GM18519 (cell line): Measurements from ENCODE around the gene TYROBP.
"Not testable (repeated sequence)": the region's sequence is repeated elsewhere in the genome, so short reads cannot be mapped to it uniquely, and the experiment has no call there.

Source experiments
- ATAC-seq: cut with Tn5 transposase; IDR thresholded peaks from one replicate; pipeline ENCODE4 v1.9.1; 2021; ENCODE audit warnings: mild to moderate bottlenecking, moderate library complexity; ENCODE audit not compliant: unreplicated experiment, low FRiP score

Gene TYROBP

DNA sequence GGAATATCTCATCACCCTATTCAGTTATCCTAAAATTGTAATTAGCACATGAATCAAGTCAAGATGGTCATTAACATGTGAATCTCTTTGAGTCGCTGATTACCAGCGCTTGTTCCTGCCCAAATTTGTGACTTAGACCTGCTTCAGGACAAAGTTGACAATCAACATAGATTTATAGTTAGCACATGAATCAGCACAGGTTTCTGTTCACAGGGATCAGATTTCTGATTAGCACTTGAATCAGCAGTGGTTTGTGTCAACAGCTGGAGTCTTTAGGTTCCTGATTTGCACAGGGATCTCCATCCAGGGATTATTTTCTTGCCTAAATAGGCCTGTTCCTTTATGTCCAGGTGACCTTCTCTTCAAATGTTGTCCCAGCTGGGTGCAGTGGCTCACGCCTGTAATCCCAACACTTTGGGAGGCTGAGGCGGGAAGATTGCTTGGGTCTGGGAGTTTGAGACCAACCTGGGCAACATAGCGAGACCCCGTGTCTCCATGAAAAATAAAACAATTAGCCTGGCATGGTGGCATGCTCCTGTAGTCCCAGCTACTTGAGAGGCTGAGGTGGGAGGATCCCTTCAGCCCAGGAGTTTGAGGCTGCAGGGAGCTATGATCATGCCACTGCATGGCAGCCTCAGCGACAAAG is 24.3 kb upstream of the TYROBP start:
- no peak for ATAC-seq

DNA sequence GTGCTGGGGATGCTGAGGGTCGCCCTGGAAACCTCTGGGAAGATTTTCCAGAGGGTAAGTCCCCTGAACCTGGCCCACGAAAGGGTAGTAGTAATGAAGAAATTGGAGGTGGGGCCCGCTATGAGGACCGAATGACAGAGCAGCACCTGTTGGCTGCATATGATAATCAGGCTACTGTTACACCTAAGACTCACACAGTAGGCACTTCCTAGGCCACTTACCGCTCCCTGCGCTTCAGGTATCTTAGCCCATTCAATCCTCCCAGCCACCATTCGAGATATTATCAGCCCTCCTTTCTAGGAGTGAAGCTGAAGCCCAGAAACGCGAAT is 23.7 kb upstream of the TYROBP start:
- no peak for ATAC-seq

DNA sequence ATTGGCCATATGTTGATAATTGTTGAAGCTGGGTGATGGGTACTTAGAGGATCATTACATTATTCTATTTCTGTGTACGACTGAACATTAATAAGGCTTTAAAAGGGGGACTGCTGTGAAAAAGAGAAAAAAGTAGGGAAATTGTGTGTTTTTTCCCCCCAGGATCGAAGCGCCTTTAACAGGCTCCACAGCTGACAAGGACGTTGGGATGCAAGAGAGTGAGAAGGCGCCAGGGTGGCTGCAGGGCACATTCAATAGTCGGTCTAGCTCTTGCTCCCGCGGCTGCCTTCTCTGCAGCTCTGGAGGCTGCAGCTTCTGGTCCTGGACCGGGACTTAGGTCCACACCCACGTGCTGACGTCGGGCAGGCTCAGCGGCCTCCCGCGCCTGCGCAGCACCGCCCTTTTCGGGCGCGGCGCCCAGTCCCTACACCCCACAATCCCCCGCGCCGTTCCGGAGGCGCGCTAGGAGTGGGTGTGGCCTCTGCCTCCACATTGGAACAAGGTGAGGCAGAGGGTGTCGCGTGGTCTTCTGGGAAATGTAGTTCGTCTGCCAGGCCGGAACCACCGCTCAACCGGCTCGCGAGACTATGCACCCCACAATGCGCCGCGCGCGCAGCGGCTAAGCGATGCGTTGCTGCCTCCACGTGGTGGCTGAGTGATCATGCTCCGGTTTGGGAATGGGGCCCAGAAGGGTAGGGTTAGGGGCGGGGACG is 23.2 kb upstream of the TYROBP start:
- ATAC-seq: peak; percentile 92

DNA sequence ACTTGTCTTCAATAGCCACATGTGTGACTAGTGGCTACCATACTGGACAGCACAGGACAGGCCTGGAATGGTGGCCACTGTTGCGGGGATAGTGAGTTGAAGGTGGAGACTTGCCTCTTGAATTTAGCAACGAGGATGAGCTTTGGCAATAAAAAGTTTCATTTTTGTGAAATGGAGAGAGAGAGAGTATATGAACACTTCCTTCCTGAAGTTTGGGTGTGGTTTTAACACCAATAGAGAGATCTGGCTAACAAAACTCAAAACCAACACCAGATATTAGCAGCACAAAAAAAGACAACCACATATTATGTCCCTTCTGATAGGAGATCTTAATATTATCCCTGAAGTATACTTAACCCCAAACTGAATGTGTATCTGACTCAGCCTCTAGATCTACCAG is 21.8 kb upstream of the TYROBP start:
- no peak for ATAC-seq

DNA sequence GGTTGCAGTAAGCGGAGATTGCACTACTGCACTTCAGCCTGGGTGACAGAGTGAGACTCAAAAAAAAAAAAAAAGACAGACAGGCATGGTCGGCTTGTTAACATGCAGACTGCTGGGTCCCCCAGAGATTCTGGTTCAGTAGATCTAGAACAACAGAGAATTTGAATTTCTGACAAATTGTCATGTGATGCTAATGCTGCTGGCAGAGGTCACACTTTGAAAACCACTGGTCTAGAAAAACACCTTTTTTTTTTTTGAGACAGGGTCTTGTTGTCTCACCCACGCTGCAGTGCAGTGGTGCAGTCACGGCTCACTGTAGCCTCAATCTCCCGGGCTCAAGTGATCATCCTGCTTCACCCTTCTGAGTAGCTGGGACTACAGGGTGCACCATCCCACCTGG is 20.4 kb upstream of the TYROBP start:
- no peak for ATAC-seq

DNA sequence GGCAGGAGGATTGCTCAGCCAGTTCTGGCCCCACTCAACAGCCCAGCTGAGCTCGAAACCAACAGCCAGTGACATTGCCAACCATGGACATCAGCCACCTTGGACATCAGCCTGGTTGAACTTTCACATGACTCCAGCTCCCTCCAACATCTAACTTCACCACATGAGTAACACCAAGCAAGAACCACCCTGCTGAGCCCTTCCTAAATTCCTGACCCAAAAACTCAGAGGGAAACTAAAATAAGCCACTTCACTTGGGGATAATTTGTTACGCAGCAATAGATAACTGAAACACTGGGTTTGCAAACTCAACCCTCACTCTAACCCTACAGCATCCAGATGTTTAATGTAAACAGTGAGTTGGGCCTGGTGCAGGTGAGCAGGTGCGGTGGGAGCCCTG is 17.4 kb upstream of the TYROBP start:
- no peak for ATAC-seq

DNA sequence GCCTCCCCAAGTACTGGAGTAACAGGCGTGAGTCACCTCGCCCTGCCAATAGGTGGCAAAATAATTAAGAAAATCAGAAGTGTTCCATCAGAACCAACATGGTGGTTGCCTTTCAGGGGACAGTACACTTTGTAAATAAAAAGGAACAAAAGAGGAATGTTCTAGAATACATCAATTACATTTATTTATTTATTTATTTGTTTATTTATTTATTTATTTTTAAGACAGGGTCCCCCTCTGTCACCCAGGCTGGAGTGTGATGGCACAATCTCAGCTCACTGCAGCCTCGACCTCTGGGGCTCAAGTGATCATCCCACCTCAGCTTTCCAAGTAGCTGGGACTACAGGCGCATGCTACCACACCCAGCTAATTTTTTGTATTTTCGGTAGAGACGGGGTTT is 12.9 kb upstream of the TYROBP start:
- no peak for ATAC-seq

DNA sequence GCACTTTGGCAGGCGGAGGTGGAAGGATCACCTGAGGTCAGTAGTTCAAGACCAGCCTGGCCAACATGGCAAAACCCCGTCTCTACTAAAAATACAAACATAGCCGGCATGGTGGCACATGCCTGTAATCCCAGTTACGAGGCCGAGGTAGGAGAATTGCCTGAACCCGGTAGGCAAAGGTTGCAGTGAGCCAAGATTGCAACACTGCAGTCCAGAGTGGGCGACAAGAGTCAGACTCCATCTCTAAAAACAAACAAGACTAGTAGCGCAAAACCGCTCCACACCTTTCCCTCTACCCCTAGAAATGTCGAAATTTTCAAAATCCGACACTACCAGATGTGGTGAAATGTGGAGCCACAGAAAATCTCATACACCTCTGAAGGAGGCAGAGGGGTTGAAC is 11.2 kb upstream of the TYROBP start:
- no peak for ATAC-seq

DNA sequence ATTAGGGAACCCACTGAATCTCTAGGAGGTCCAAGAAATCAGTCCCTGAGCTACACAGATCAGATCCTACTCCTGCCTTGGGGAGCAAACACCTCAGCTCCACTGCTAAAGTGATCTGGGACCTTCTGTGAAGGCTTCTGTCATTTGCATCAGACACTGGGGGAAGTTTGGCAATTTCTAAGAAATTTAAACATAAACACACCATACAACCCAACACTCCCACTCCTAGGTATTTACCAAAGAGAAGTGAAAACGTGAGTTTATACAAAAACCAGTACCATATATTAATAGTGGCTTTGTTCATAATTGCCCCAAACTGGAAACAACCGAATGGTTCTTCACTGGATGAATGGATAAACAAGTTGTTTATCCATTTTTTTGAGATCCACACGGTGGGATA is 7.3 kb upstream of the TYROBP start:
- ATAC-seq: no peak

DNA sequence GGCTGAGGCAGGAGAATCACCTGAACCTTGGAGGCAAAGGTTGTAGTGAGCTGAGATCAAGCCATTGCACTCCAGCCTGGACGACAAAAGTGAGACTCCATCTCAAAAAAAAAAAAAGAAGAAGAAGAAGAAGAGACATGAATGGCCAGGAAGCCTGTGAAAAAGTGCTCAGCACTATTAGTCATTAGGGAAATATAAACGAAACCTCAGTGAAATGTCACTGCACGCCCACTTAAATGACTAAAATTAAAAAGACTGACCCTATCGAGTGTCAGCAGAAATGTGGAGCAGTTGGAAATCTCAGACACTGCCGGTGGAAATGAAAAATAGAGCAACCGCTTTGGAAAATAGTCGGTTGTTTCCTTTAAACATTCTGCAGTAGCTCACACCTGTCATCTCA is 5.5 kb upstream of the TYROBP start:
- no peak for ATAC-seq

DNA sequence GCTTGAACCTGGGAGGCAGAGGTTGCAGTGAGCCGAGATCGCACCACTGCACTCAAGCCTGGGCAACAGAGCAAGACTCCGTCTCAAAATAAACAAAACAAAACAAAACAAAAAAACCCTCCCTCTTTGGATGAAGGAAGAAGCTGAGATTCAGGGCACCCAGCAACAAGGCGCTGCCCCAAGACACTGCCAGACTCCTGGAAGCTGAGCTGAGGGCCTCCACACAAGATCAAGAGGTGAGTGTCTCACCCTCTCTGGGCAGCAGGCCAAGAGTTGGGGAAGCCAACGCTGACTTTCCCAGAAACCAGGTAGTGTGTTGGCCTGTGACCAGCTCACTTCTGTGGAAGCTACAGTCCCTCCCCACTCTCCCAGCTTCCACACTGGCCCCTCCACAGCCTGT is 3.7 kb upstream of the TYROBP start:
- ATAC-seq: no peak

DNA sequence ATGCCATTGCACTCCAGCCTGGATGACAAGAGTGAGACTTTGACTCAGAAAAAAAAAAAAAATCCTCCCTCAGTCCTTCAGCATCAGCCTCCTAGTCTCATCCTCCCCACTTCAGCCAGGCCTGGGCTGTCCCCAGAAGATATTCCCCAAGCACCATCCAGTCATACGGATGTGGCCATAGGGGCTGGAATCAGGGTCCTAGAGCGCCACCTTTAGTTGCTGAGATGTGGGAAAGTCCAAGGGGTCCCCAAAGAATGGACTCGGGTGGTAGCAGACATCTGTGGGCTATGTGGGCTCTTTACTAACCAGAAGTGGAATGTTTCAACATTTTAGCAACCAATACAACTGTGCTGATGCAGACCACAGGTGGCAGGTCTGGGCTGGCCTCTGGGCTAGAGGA is 3.1 kb upstream of the TYROBP start:
- no peak for ATAC-seq

DNA sequence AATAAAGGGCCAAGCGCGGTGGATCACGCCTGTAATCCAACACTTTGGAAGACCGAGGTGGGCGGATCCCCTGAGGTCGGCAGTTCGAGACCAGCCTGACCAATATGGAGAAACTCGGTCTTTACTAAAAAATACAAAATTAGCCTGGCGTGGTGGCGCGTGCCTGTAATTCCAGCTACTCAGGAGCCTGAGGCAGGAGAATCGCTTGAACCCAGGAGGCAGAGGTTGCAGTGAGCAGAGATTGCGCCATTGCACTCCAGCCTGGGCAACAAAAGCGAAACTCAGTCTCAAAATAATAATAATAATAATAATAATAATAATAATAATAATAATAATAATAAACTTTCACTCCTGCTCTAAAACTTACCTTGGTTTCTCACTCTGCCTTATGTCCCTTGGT is 2.3 kb upstream of the TYROBP start:
- ATAC-seq: not testable (repeated sequence)

DNA sequence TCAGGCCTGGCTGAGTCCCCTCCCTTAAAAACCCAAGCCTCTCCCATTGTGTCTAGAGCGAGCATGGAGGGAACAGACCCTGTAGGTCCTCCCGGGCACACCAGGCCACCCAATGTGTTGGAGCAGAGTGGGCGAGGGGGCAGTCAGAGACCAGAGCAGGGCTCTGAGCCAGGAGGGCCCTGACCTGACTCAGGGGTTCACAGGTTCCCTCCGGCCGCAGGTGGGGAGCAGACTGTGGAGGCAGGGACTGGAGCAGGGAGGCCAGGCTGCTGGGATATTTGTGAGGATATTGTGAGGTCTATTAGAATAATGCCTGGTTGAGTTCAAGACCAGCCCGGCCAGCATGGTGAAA is 1.6 kb upstream of the TYROBP start:
- no peak for ATAC-seq

DNA sequence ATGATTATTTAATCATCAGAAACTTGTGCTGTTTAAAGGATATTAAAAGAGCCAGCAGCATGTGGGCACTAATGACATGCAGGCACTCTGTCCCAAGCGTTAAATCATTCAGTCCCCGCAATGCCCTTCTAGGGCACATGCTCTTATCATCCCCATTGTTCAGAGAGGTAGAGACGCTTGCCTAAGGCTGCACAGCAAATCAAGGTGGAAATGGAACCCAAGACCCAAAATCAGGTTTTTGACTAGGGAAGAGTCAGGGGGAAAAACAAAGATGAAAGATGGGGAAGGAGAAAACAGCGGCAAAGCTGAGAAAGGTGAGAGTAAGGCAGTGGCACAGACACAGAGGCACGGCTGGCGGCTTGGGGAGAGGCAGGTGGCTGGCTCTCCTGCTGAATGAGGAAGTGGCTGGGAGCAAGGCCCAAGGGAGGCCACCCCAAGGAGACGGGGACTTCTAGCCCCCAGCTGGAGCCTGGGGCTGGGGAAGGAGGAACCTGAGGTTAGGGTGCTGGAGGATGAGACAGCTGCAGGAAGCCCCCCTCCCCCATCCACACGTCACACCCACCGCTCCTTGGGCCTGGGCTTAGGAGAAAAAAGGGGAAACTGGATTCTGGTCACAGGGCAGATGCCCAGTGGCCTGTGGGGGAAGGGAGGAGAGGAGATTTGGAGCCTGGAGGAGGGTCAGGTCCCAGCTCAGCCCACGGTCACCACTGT is 1.0 kb upstream of the TYROBP start:
- no peak for ATAC-seq

DNA sequence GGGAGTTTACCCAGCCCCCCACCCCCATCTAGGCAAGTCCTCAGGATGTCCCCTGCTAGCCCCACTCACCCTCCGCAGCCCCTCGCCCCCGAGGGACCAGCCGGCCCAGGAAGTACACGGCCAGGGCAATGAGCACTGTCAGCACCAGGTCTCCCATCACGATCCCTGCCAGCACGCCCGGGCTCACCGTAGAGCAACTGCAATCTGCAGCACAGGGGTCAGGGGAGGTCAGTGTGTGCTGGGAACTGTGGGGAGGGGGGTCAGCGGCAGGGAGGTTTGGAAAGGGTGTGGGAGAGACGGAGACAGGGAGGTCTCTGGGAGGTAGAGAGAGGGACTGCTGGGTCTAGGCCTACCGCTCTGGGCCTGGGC is 734 bp downstream of the TYROBP start:
- no peak for ATAC-seq

DNA sequence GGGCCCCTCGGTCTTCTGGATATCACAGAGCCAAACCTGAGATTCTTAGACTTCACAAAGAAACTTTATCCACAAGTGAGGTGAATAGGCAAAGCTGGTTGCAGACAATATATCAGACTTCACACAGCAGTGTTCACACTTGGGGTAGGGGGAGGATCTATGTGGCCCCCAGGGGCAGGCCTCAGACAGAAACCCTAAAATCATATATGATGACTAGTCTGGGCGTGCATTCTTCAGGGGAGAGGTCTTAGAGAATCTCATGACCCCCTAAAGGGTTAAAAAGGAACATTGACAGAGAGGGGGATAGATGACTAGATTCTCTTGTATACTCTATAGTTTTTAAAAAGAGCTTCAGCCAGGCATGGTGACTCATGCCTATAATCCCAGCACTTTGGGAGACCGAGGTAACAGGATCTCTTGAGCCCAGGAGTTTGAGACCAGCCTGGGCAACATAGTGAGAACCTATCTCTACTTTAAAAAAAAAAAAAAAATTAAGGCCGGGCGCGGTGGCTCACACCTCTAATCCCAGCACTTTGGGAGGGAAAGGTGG is 2.8 kb downstream of the TYROBP start:
- no peak for ATAC-seq

DNA sequence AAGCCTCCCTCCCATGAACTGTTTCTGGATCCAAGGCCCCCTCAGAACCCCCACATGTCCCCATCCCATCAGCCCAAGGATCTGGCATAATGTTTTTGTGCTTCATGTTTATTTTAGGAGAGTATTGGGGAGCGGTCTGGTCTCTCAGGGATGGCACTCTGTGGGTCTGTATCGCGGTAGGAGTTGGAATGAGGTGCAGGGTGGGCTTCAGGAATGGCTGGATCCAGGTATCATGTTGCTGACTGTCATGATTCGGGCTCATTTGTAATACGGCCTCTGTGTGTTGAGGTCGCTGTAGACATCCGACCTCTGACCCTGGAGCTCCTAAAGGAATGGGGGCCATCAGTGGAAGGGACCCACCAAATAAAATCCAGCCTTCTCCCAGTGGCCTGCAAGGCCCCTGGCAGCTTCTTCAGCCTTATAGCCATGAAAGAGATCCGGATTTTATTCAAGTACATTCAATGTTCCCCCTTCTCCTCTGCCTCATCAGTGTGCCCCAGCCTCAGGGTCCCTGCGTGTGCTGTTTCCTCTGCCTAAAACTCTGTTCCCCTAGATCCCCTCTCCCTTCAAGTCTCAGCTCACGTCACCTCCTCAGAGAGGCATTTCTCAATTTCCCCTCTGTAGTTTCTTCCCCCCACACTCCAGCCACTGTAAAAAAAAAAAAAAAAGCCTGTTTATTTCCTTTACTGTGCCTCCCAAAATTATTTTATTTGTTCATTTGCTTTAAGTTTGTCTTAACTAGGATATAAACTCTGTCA is 3.6 kb downstream of the TYROBP start:
- no peak for ATAC-seq

DNA sequence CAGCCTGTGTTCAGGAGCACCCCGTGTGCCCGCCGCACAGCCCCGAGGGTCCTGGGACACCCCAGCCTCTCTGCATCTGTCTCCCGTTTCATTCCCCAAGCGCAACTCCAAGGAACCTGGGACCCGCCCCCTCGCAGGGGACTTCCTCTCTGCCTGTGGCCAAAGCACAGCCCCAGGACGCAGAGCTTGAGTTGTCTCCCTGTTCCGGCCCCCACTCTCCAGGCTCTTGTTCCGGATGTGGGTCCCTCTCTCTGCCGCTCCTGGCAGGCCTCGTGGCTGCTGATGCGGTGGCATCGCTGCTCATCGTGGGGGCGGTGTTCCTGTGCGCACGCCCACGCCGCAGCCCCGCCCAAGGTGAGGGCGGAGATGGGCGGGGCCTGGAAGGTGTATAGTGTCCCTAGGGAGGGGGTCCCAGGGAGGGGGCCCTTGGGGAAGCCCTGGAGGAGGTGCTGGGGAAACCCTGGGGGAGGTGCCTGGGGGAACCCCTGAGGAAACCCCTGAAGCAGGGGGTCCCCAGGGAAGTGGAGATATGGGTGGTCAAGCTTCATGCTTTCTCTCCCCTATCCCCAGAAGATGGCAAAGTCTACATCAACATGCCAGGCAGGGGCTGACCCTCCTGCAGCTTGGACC is 4.4 kb downstream of the TYROBP start:
- peak; percentile 26 for ATAC-seq

DNA sequence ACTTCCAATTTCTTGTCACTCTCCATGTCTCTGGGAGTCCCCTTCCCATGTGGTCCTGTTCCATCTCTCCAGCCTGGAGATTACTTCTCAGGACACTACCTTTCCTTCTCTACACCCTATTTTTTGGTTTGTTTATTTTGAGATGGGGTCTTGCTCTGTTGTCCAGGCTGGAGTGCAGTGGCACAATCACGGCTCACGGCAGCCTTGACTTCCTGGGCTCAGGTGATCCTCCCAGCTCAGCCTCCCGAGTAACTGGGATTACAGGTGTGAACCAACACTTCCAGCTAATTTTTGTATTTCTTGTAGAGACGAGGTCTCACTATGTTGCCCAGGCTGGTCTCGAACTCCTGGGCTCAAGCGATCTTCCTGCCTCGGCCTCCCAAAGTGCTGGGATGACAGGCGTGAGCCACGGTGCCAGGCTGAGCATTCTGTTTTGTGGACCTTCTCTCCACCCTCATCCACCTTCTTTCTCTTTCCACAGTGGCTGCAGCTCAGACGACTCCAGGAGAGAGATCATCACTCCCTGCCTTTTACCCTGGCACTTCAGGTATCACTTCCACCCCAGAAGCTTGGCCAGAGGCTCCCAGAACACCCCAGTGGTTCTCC is 5.1 kb downstream of the TYROBP start:
- no peak for ATAC-seq
